Right ventricle myocardium superior (tissue), 1 donor: ENCODE data around the gene SPTBN5. TPM values are rescaled to one million over a fixed set of nuclear protein-coding genes. Genes with fewer than 3 reads are reported as not detected.

Experiments used
- ATAC-seq: fragments of 200-7000 bp; cut with Tn5 transposase; one replicate; pipeline ENCODE4 v1.9.1; 2020; ENCODE audit warnings: mild to moderate bottlenecking; ENCODE audit not compliant: poor library complexity
- DNase-seq: peaks from one replicate; pipeline ENCODE4 v3.0.0-alpha.2; 2020
- intact Hi-C: fragments of 100-400 bp; cut with DNase I; formaldehyde crosslinking; loops from one replicate; pipeline ENCODE4 v1.11.2; 2022
- total RNA-seq: library from RNA; stranded (reverse); fragmentation: NEBNext Ultra II Directional; extraction: Animal tissue kit (Norgen Biotek cat#: 25700); gene quantifications from one replicate; pipeline ENCODE4 v1.2.1, GENCODE V29; 2021
- donor health status: DM: no; HTN: yes; CAD: no; lungs with severe emphysema.

Gene SPTBN5
- total RNA-seq, 1 donor from 2014 or later: 3.4 TPM

DNA sequence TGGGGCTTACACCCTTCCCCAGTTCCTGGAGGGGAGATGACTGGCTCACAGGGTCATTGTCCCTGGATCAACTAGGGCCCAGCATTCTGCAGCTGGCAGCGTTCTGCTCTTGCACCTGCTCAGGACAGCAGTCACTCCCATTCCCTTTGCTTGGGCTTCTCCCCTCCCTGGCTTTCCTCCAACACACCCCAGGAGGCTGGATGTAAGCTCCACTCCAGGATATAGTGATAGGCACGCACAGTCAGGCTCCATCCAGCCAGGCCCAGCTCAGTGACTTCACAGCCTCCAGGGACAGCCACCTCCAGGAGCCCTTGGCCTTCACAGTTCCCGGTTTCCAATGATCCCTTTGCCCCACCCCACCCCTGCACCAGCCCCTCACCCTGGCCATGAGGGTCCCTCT, 1.9 kb downstream of the SPTBN5 start:
- ATAC-seq (no peak), DNase-seq (no peak)
- intact Hi-C loops: no loop called here

DNA sequence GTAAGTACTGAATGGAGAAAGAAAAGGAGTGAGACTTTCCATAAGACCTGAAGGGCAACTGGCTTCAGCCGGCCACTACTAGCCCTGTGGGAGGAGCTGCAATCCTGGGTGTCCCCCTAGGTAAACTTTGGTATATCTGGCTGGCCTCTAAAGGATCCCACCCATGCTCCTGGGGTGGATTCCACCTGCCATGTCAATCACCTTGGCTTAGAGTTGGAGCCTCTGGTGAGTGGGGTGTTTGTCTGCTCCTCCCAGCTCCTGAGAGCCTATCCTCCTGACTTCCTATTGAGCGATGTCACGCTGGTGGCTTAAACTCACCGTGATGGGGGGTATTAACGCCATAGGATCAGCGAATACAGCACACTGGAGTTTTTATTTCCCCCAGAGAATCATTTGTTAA, 2.6 kb downstream of the SPTBN5 start:
- no peak for DNase-seq

DNA sequence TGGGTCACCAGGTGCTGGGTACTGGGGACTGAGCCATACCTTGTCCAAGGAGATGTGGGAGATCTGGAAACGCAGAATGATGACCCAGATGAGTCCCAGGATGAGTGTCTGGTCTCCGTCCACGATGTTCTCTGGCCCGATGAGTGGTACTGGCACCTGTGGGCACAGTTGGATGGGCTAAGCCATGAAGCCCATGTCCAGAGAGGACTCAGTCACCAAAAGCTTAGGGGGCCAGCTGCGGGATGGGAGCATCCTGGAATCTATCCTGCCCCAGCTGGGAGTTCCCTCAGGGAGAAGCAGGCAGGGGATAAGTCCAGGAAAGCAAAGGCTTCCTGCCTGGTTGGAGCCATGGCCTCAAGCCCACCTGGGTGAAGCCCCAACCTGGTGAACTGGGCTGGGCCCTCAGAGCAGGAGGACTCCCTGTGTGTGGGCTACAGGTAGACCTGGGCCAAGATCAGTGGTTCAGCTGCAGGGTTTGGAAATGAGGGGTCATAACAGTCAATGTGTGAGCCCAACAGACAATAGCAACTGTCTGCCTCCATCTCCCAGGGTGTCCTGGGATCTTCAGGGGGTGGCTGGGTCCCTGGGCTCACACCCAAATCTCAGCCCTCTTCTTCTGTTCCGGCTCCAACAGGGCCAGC, 3.7 kb downstream of the SPTBN5 start:
- ATAC-seq: no peak
- no peak for DNase-seq
- intact Hi-C loops: no loop called here

More for the DNA sequence above, 2.6 kb downstream of the SPTBN5 start:
- intact Hi-C loops: no loop called here
- no peak for ATAC-seq

- ATAC-seq (no peak), DNase-seq (no peak)
- intact Hi-C loops: no loop called here
These were observed 5.1 kb downstream of the SPTBN5 start for GRCh38 chr15:41888662-41889253.

DNA sequence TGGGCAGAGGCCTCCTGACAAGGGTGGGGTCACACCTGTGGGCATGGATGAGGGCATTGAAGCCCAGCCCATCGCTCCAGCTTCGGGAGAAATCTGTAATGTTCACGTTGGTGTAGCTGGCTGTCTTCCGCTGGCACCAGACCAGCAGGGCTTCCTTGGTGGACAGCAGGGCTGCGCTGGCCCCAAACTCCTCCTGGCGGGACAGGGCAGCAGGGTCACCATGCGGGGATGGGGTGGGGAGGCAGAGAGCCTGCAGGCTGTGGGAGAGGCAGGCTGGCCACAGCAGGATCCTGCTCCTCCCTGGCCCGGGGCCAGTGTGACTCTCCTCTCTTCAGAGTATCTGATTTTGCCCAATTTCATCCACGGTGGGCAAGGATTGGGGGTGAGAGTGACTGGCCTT, 6.0 kb downstream of the SPTBN5 start:
- ATAC-seq: no peak
- intact Hi-C loops: no loop called here
- DNase-seq: no peak

DNA sequence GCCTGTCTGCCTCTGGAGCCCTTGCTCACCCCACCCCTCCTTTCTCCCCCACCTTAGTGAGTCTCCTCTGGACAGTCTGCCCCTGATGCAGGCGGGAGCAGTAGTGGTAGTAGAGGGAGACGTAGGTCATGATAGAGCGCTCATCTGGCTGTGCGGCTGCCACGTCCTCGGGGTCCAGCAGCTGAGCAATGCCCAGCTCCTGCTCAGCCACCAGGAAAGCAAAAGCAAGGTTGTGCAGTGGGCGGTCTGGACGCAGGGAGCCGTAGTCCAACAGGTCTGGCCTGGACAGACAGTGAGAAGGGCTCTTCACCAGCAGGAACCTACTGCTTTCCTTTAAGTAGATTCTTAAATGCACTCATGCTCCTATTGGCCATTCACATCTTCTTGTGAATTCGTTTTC, 6.7 kb downstream of the SPTBN5 start:
- DNase-seq (no peak), ATAC-seq (no peak)
- intact Hi-C loops: no loop called here

DNA sequence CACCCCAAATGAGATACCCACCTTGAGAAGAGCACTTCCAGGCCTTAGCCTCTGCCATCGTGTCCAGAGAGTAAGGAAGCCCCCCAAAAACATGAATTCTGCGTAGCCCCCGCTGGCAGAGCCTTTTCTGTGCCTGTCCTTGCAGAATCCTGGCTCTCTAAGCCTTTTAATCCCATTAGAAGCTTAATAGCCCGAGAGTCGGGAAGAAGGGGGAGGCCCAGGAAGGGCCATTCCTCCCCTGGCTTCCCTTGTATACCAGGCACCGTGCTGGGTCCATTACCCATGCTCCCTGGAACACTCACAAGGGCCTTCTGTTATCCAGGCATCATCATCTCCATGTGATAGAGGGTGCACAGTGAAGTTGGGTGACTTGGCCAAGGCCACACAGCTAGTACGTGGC, 7.1 kb downstream of the SPTBN5 start:
- DNase-seq (no peak), ATAC-seq (no peak)
- intact Hi-C loops: no loop called here

DNA sequence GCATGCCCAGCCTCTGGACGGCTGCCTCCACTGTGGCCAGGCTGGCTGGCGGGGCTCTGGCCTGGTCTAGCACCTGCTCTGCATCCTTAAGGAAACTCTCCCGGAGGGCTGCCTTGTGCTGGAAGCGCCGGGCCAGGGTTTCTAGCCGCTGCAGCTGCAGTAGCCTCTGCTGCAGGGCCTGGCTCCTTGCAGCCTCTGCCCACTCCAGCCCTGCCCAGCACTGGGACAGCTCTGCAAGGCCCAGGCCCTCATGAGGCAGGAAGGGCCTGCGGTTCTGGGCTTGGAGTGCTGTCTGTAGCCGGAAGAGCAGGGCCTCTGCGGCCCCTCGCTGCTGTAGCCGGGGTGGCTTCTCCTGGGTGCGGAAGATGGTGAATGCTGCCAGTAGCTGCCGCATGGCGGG, 8.0 kb downstream of the SPTBN5 start:
- intact Hi-C loops: no loop called here
- DNase-seq (no peak), ATAC-seq (no peak)

DNA sequence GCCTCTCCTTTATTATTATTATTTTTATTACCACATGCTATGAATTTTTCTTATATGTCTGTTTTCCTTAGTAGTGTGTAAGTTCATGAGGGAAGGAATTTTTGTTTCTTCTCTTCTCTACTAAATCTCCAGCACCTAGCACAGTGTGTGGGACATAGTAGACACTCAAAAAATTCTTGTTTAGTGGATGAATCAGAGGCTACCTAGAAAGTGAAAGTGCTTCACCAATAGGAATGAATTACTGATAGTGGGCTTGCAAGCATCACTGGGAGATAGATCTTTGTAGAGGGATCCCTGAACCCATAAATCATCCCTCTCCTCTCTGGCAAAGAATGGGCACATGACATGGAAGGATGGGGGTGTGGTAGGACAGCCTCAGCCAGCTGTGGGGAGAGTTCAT, 8.5 kb downstream of the SPTBN5 start:
- no peak for ATAC-seq
- intact Hi-C loops: no loop called here

DNA sequence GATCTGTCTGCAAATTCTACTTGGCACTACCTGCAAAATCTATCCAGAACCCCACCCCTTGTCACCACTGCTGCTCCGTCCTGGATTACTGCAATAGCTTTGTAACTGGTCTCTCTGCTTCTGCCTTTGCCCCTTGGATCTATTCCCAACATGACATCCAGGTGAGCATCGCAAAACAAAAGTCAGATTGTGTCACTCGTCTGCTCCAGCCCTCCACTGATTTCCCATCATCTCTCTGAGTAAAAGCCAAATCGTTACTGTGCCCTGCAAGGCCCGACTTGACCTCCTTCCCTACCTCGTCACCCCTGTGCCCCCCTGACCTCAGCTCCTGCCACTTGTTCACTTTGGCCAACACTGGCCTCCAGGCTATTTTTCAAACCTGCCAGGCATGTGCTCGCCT, 9.4 kb downstream of the SPTBN5 start:
- DNase-seq: no peak
- intact Hi-C loops: no loop called here

More for the DNA sequence above, 8.5 kb downstream of the SPTBN5 start:
- no peak for DNase-seq

DNA sequence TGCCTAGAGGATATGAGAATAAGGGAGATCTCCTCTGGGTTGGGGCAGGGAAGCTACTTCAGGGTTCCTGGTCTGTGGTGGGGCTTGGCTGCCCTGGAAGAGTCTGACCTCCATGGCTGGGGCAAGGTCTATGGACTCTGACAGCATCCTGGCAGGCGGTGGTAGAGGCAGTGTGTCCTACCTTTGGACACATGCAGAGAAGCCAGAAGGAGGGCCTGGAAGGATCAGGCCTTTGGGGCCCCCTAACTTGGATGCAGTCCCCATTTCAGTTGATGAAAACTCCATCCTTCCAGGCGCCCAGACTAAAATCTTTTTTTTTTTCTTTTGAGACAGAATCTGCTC, 10.4 kb downstream of the SPTBN5 start:
- no peak for ATAC-seq
- intact Hi-C loops: no loop called here
- DNase-seq: no peak

More for the DNA sequence above, 9.4 kb downstream of the SPTBN5 start:
- no peak for ATAC-seq

DNA sequence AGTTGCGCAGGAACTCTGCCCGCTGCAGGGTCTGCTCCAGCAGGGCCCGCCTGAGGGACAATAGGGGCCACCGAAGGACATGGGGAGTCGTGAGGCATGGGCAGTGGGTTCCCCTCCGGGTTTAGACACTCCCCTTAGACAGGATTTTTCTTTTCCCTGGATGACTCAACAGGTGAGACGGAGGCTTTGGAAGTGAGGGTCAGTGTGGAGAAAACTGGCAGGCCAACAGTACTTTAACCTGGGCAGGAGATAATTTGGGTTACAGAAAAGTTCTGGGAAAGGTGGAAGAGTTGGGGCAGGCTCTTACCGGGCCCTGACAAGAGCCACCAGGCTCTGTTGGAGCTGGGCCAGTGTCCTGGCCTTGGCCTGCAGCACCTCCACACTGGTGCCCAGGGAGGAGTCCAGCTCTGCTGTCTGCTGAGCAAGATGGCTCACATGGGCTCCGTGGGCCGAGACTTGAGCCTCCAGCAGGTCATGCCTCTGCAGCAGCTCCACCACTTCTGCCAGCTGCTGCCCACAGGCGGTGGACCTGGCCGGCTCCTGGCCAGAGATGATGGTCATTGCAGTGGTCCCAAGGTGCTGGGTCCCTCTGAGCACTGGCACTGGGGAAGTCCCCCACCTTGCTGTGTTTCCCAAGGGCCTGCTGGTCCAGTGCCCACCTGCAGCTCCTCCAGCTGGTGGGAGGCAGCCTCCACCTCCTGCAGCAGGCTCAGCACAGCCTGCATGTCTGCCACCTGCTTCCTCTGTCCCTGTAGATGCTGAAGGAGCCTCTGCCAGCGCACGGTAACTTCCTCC, 11.0 kb downstream of the SPTBN5 start:
- peak; percentile 59 for ATAC-seq
- DNase-seq: peak; percentile 55
- intact Hi-C loops: no loop called here

- intact Hi-C loops: no loop called here
- peak; percentile 70 for DNase-seq
- peak; percentile 73 for ATAC-seq
These were observed 11.7 kb downstream of the SPTBN5 start for GRCh38 chr15:41881920-41882688.

GRCh38 chr15:41881550-41881919, 12.3 kb downstream of the SPTBN5 start:
- intact Hi-C loops: no loop called here
- peak; percentile 32 for ATAC-seq

GRCh38 chr15:41881086-41881485, 12.8 kb downstream of the SPTBN5 start:
- DNase-seq (no peak), ATAC-seq (no peak)
- intact Hi-C loops: no loop called here

More at GRCh38 chr15:41881550-41881919, 12.3 kb downstream of the SPTBN5 start:
- no peak for DNase-seq

- intact Hi-C loops: no loop called here
- no peak for ATAC-seq
These were observed 13.5 kb downstream of the SPTBN5 start for GRCh38 chr15:41880156-41880877.

DNA sequence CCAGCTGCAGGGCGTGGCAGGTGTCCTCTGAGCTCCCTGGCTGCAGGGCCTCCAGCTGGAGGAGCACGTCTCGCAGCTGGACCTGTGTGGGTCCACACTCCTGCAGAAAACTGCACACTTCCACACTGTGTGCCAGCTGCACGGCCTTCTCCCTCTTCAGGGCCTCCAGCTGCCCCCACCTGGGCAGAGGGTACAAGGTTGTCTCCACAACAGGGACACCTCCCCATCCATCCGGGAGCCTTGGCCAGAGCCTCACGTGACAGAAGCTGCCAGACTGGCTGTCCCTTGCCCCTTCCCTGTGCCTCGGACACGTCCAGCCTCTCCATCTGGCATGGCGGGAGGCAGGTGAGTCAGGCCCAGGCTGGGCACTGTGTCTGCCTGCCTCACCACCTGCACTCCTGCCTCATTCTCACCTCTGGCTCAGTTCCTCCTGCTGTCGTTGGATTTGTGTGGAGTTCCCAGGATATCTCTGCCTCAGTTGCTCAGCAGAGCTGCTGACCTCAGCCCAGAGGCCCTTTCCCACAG, 14.5 kb downstream of the SPTBN5 start:
- DNase-seq (no peak), ATAC-seq (no peak)
- intact Hi-C loops: no loop called here

More at GRCh38 chr15:41880156-41880877, 13.5 kb downstream of the SPTBN5 start:
- DNase-seq: no peak

DNA sequence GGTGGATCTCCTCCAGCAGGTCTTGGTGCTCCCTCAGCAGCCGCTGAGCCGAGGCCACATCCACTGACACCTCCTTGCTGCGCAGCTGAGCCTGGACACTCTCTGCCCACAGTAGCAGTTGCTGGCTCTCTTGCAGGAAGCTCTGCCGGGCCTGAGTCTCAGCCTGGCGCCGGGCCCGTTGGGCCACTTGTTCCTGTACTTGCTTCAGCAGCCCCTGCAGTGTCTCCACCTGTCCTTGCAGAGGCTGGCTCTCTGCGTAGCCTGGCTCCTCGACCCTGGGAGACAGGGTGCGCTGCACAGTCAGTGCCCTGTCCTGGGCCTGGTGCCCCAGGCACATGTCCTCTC, 15.5 kb downstream of the SPTBN5 start:
- intact Hi-C loops: no loop called here
- peak; percentile 80 for DNase-seq
- peak; percentile 63 for ATAC-seq
